HFFc6 (cell line): ENCODE data around the gene HECW1. TPM values are rescaled to one million over a fixed set of nuclear protein-coding genes. Genes with fewer than 3 reads are reported as not detected.
A peak's percentile ranks its signal among the peaks of the same experiment; 100 is the strongest.

Experiments
- DNase-seq: peaks from one replicate; pipeline ENCODE4 v3.0.0-alpha.2; 2018
- H3K27ac Mint-ChIP-seq: 2 replicates; pipeline ENCODE4 v1.8.0; 2020; ENCODE audit warnings: mild to moderate bottlenecking, mixed read lengths
- H3K27me3 Mint-ChIP-seq: 2 replicates; pipeline ENCODE4 v1.8.0; 2021; ENCODE audit warnings: mild to moderate bottlenecking, moderate library complexity, mixed read lengths; ENCODE audit not compliant: insufficient read depth
- H3K36me3 Mint-ChIP-seq: 2 replicates; pipeline ENCODE4 v1.8.0; 2021; ENCODE audit warnings: low read depth, mixed read lengths
- H3K4me1 Mint-ChIP-seq: 2 replicates; pipeline ENCODE4 v1.8.0; 2020; ENCODE audit warnings: low read depth, mixed read lengths
- H3K4me3 Mint-ChIP-seq: 2 replicates; pipeline ENCODE4 v1.8.0; 2020; ENCODE audit warnings: mild to moderate bottlenecking, moderate library complexity, mixed read lengths
- H3K9me3 Mint-ChIP-seq: 2 replicates; pipeline ENCODE4 v1.8.0; 2020; ENCODE audit warnings: mild to moderate bottlenecking, mixed read lengths
- CTCF ChIP-seq: fragments of 200-600 bp; sonication (generic); IDR thresholded peaks from 2 replicates; pipeline ENCODE4 v1.5.0; 2021; ENCODE audit warnings: antibody characterized with exemption, mild to moderate bottlenecking
- total RNA-seq, 6 experiments: library from RNA; stranded (reverse); fragmentation: NEBNext Ultra II Directional; extraction: Animal tissue kit (Norgen Biotek cat#: 25700); gene quantifications; 2 replicates in 1 of 6; 3 replicates in 5 of 6; pipeline ENCODE4 v1.2.3, GENCODE V29; 2021

The HECW1 gene
- total RNA-seq, 6 experiments from 2014 or later: 3.4 to 6.5 (median 5.3) TPM

GRCh38 chr7:43104874-43105520 is 7.5 kb upstream of the HECW1 start:
- Mint-ChIP-seq H3K4me3 (no peak overlapping the region), H3K4me1 (peaks cover 14% of the 10 kb centered on the region), H3K27me3 (peaks cover 6% of the 10 kb centered on the region), H3K9me3 (no peaks in the 10 kb centered on the region), H3K36me3 (no peaks in the 10 kb centered on the region), H3K27ac (no peak overlapping the region)
- peak; percentile 25 for DNase-seq
- TF ChIP-seq CTCF: no peak

GRCh38 chr7:43105521-43106120 is 6.8 kb upstream of the HECW1 start:
- no peak overlapping the region for H3K27ac Mint-ChIP-seq
- H3K27me3 Mint-ChIP-seq: peaks cover 6% of the 10 kb centered on the region
- H3K9me3 Mint-ChIP-seq: no peaks in the 10 kb centered on the region
- no peak for TF ChIP-seq CTCF
- H3K4me1 Mint-ChIP-seq: peaks cover 14% of the 10 kb centered on the region
- H3K4me3 Mint-ChIP-seq: no peak overlapping the region
- H3K36me3 Mint-ChIP-seq: no peaks in the 10 kb centered on the region
- DNase-seq: no peak

- TF ChIP-seq CTCF: peak; percentile 87
- peaks cover 27% of the 10 kb centered on the region for H3K4me1 Mint-ChIP-seq
- H3K4me3 Mint-ChIP-seq: no peak overlapping the region
- H3K36me3 Mint-ChIP-seq: no peaks in the 10 kb centered on the region
- peak; percentile 48 for DNase-seq
- H3K27ac Mint-ChIP-seq: no peak overlapping the region
- H3K9me3 Mint-ChIP-seq: no peaks in the 10 kb centered on the region
- H3K27me3 Mint-ChIP-seq: peaks cover 15% of the 10 kb centered on the region
Observed at GRCh38 chr7:43108255-43109011, 4.0 kb upstream of the HECW1 start.

- Mint-ChIP-seq H3K27ac (peak overlapping the region; percentile 3; the same call in 1 of the 2 replicates), H3K27me3 (peaks cover 26% of the 10 kb centered on the region), H3K9me3 (no peaks in the 10 kb centered on the region), H3K4me1 (peaks cover 28% of the 10 kb centered on the region), H3K4me3 (peak overlapping the region; percentile 21; the same call in 1 of the 2 replicates), H3K36me3 (no peaks in the 10 kb centered on the region)
- DNase-seq: no peak
- TF ChIP-seq CTCF: no peak
Observed at GRCh38 chr7:43110791-43111535, 1.5 kb upstream of the HECW1 start.
